Tibial nerve (tissue), 4 donors: ENCODE measurements around the gene DPYSL4. TPM values are rescaled to one million over a fixed set of nuclear protein-coding genes. Genes with fewer than 3 reads are reported as not detected.

Experiments
- DNase-seq, 2 donors: peaks; one replicate each; pipeline ENCODE4 v3.0.0-alpha.2; 2019; ENCODE audit warnings: low spot score in 2 of 2
- H3K27ac ChIP-seq, 4 donors: fragments of 200-600 bp; sonication (generic) in 3 of 4; one replicate each; pipeline ENCODE4 v1.5.1; 2017 to 2019; ENCODE audit warnings: mild to moderate bottlenecking in 1 of 4
- H3K27me3 ChIP-seq, 2 donors: fragments of 200-600 bp; sonication (generic) in 1 of 2; one replicate each; pipeline versions ENCODE4 v1.5.1 to v1.6.0; 2017 to 2019
- H3K36me3 ChIP-seq, 3 donors: fragments of 200-600 bp; sonication (generic); one replicate each; pipeline ENCODE4 v1.5.1; 2018 to 2019
- H3K4me1 ChIP-seq, 4 donors: fragments of 200-600 bp; sonication (generic) in 3 of 4; one replicate each; pipeline ENCODE4 v1.5.1; 2017 to 2019
- H3K4me3 ChIP-seq, 4 donors: fragments of 200-600 bp; sonication (generic) in 3 of 4; one replicate each; pipeline ENCODE4 v1.5.1; 2017 to 2019; ENCODE audit warnings: mild to moderate bottlenecking in 1 of 4, moderate library complexity in 1 of 4
- H3K9me3 ChIP-seq, 4 donors: fragments of 200-600 bp; sonication (generic) in 3 of 4; one replicate each; pipeline ENCODE4 v1.5.1; 2017 to 2019
- EP300 ChIP-seq, 2 donors: sonication (generic); formaldehyde crosslinking; IDR thresholded peaks; one replicate each; pipeline ENCODE4 v1.6.1; 2017; ENCODE audit warnings: antibody characterized with exemption in 2 of 2, mild to moderate bottlenecking in 1 of 2
- POLR2A ChIP-seq, 2 donors: fragments of 450-650 bp; IDR thresholded peaks; one replicate each; pipeline ENCODE4 v1.6.1; 2017; ENCODE audit warnings: antibody characterized with exemption in 2 of 2, mild to moderate bottlenecking in 2 of 2, moderate library complexity in 2 of 2
- WGBS, 2 donors: methylation state at CpG; one replicate each; pipeline ENCODE4 v1.1.5; 2018; 5-methylcytosine and 5-hydroxymethylcytosine counted together
- total RNA-seq, 4 donors: library from RNA; depleted of rRNA; stranded (reverse); fragments of >200 nt; gene quantifications; one replicate each; pipeline ENCODE4 v1.1.0, GENCODE V29; 2016
- TF ChIP-seq, protein P1 (sequence below), 5 experiments: fragments of 200-600 bp in 3 of 5; fragments of 450-650 bp in 2 of 5; sonication (generic) in 3 of 5; IDR thresholded peaks; one replicate each; pipeline ENCODE4 v1.5.1; 2016 to 2019; ENCODE audit warnings: antibody characterized with exemption in 5 of 5, mild to moderate bottlenecking in 3 of 5, moderate library complexity in 2 of 5

DPYSL4 gene
- total RNA-seq, 4 donors from 2014 or later, result 0.21 to 3.1 (median 1.4) TPM

DNA sequence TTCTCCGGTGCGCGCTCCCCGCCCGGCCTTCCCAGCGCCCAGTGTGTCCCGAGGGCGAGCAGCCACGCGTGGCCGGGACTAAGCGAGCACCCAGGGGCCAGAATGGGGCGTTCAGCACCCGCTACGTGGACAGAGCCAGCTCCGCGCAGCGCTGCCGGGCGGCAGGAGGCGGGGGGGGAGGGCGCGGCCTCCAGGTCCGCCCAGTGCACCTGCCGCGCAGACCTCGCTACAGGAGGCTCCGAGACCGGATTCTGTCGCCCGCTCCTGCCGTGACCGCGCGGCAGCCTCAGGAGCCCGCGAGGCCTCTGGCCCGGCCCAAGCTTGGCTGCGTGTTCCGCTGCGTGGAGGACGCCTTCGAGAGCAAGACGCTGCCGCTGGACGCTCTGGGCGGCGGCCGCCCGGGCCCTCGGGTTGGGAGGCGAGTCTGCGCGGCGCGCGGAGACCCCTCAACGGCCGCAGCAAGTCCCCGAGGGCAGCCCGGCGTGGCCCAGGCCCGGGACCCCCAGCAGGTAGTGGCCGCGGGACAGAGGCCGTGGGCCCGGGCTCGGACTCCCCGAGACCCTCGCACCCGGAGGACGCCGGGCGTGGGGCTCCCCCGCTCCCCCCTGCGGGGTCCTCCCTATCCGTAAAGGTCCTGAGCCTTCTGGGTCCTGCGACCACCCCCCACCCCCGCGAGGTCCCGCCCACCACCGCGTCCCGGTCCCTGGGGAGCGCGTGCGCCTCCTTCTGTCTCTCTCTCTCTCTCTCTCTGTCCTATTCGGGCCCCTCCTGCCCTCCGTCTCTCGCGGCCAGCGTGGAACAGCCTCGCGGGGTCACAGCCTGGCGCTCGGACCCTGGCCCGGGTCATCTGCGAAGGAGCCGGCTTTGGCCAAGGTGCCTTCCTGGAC is 904 bp upstream of the DPYSL4 start:
- WGBS, 2 donors, result 1 to 2% methylated on average over 46 to 80 of the region's 99 CpGs

DNA sequence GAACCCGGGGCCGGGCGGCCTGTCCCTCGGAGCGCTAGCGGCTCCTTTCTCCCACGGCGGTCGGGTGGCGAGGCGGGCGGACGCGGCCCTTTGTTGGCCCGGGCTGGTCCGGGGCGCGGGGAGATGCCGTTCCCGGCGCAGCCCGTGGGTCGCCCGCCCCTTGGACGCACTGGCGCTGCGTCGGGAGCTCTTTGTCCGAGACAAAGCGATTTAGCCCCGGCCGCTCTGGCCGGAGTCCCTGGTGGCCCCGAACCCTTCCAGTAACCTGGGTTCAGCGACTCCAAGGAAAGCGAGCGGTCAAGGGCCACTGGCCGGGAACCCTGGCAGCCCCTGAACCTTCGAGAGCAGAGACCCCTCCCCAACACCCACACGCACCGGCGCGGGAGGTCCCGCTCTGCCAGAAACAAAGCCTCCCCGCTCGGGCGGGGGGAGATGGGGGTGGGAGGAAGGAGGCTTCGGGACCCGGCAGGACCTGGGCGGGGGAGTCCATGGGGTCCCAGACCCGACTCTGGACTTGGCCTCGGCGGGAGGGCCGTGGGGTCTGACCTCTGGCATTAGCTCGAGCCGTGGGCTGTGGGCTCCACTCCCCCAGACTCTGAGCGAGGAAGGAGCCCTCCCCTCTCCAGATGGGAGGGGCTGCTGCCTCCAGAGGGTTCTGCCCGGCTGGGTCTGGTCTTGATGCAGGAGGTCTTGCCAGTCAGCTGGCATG is 836 bp downstream of the DPYSL4 start:
- TF ChIP-seq EP300 (IDR thresholded peaks at IDR 0.05), result no peak
- Histone ChIP-seq H3K27me3 (peaks cover 0 to 69% of the 10 kb centered on the region in 2 donors), H3K4me1 (peaks cover 0 to 33% (median 15%) of the 10 kb centered on the region in 4 donors), H3K36me3 (no peaks in the 10 kb centered on the region), H3K9me3 (no peaks in the 10 kb centered on the region), H3K27ac (no peak overlapping the region), H3K4me3 (peak overlapping the region; percentile 7 to 46 (median 16))
- DNase-seq, result no peak
- WGBS, 2 donors, result 0 to 3% methylated on average over 1 to 8 of the region's 58 CpGs

More for the DNA sequence above, 904 bp upstream of the DPYSL4 start:
- Histone ChIP-seq H3K4me1 (peaks cover 0 to 33% (median 15%) of the 10 kb centered on the region in 4 donors), H3K4me3 (peak overlapping the region in 3 of 4 donors; percentile 11 to 46 (median 21)), H3K27ac (no peak overlapping the region), H3K36me3 (no peaks in the 10 kb centered on the region), H3K9me3 (no peaks in the 10 kb centered on the region), H3K27me3 (peaks cover 0 to 86% of the 10 kb centered on the region in 2 donors)
- TF ChIP-seq, protein P1, sequence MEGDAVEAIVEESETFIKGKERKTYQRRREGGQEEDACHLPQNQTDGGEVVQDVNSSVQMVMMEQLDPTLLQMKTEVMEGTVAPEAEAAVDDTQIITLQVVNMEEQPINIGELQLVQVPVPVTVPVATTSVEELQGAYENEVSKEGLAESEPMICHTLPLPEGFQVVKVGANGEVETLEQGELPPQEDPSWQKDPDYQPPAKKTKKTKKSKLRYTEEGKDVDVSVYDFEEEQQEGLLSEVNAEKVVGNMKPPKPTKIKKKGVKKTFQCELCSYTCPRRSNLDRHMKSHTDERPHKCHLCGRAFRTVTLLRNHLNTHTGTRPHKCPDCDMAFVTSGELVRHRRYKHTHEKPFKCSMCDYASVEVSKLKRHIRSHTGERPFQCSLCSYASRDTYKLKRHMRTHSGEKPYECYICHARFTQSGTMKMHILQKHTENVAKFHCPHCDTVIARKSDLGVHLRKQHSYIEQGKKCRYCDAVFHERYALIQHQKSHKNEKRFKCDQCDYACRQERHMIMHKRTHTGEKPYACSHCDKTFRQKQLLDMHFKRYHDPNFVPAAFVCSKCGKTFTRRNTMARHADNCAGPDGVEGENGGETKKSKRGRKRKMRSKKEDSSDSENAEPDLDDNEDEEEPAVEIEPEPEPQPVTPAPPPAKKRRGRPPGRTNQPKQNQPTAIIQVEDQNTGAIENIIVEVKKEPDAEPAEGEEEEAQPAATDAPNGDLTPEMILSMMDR (IDR thresholded peaks at IDR 0.05), result no peak
- TF ChIP-seq POLR2A (IDR thresholded peaks at IDR 0.05) (no peak), EP300 (IDR thresholded peaks at IDR 0.05) (no peak)
- DNase-seq, result no peak

DNA sequence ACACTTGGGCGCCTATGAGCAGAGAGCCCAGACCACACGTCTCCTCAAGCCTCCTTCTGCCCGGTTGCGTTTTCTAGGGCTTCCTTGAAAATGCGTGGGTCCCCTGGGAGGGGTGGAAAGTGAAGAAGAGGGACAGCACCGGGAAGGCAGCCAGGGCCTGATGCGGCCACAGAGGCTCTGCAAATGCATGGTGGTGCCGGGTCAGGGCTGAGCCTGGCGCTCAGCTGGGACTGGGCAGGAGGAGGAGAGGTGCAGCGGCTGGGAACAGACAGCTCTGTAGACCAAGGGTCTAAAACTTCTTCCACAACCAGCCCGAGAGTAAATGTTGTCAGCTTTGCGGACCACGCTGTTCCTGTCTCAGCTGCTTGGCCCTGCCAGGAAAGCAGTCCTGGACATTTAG is 1.6 kb downstream of the DPYSL4 start:
- no peaks in the 10 kb centered on the region for H3K36me3 ChIP-seq
- peaks cover 0 to 33% (median 15%) of the 10 kb centered on the region in 4 donors for H3K4me1 ChIP-seq
- no peak overlapping the region for H3K4me3 ChIP-seq
- no peaks in the 10 kb centered on the region for H3K9me3 ChIP-seq
- TF ChIP-seq EP300 (IDR thresholded peaks at IDR 0.05) (no peak), POLR2A (IDR thresholded peaks at IDR 0.05) (no peak)
- TF ChIP-seq, protein P1 (IDR thresholded peaks at IDR 0.05), result no peak
- DNase-seq, result no peak
- WGBS, 2 donors, result 48 to 52% methylated on average over 13 of the region's 13 CpGs
- no peak overlapping the region for H3K27ac ChIP-seq
- peaks cover 0 to 62% of the 10 kb centered on the region in 2 donors for H3K27me3 ChIP-seq

DNA sequence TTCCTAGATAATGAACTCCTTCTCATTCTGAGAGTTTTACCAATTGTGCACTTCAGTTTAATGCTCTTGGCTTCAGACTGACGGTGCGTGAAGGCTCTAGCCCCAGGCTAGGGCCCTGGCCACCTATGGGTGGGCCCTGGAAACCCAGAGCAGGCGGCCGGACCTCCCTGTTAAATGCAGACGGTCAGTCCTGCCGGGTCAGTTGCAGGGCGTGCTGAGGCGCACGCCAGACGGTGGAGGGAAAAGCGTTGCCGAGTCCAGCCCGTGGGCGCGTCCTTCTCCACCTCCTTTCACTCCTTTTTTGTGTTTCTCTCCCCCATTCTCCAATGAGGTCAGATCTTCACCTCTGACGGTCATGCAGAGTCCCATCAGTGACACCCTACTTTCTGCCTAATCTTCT is 2.3 kb downstream of the DPYSL4 start:
- 77 to 81% methylated on average over 16 of the region's 16 CpGs for WGBS, 2 donors
- Histone ChIP-seq H3K36me3 (no peaks in the 10 kb centered on the region), H3K27me3 (peaks cover 0 to 56% of the 10 kb centered on the region in 2 donors), H3K4me1 (peaks cover 0 to 33% (median 15%) of the 10 kb centered on the region in 4 donors), H3K27ac (no peak overlapping the region), H3K9me3 (no peaks in the 10 kb centered on the region), H3K4me3 (no peak overlapping the region)
- no peak for DNase-seq
- TF ChIP-seq POLR2A (IDR thresholded peaks at IDR 0.05) (no peak), EP300 (IDR thresholded peaks at IDR 0.05) (no peak)
- TF ChIP-seq, protein P1 (IDR thresholded peaks at IDR 0.05), result no peak

DNA sequence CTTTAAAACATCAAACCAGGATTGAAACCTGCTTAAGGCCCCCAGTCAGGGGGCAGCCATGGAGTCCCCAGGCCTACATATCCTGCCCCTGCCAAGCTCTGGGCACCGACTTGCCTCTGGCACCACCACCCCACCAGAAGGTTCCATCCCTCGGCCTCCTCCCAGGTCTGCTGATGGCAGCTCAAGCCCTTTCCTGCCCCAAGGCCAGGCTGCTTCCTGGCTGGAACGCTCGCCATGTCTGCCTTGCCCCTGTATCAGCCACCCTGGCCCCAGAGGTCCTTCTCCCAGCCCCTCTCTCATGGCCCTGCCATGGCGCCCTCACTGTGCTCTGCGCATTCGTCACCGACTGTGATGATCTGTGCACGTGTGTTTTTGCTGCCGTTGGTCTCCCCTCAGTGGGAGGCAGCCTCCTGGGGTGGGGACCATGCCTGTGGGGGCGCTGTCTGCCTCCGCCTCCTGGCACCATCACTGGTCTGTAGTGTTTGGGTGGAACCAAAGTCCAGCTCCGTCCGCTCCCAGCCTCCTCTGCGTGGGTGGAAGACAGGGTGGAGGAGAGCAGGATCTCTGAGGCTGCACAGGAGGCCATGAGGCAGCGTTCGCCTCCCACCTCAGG is 3.2 kb downstream of the DPYSL4 start:
- H3K4me3 ChIP-seq, result no peak overlapping the region
- peaks cover 0 to 33% (median 15%) of the 10 kb centered on the region in 4 donors for H3K4me1 ChIP-seq
- 88 to 91% methylated on average over 10 to 17 of the region's 17 CpGs for WGBS, 2 donors
- H3K27me3 ChIP-seq, result peaks cover 0 to 52% of the 10 kb centered on the region in 2 donors
- no peak for DNase-seq
- TF ChIP-seq, protein P1 (IDR thresholded peaks at IDR 0.05), result no peak
- no peak for TF ChIP-seq EP300 (IDR thresholded peaks at IDR 0.05)
- no peak for TF ChIP-seq POLR2A (IDR thresholded peaks at IDR 0.05)
- no peaks in the 10 kb centered on the region for H3K9me3 ChIP-seq
- no peaks in the 10 kb centered on the region for H3K36me3 ChIP-seq
- H3K27ac ChIP-seq, result no peak overlapping the region
